ENCODE results near the gene SLC39A2. TPM values are rescaled to one million over a fixed set of nuclear protein-coding genes. Genes with fewer than 3 reads are reported as not detected.
"Not testable (repeated sequence)": the region's sequence is repeated elsewhere in the genome, so short reads cannot be mapped to it uniquely, and the experiment has no call there.

SLC39A2 gene, protein sequence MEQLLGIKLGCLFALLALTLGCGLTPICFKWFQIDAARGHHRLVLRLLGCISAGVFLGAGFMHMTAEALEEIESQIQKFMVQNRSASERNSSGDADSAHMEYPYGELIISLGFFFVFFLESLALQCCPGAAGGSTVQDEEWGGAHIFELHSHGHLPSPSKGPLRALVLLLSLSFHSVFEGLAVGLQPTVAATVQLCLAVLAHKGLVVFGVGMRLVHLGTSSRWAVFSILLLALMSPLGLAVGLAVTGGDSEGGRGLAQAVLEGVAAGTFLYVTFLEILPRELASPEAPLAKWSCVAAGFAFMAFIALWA
- total RNA-seq: not detected

GRCh38 chr14:20998674-20999366, at the start of gene SLC39A2:
Gene SLC39A2 (plus strand): TSS chr14:20999293. CDS start chr14:20999447, 154 bp downstream.
- Histone ChIP-seq H3K4me1 (no peaks in the 10 kb centered on the region), H3K27ac (no peak within 1 kb of the TSS), H3K36me3 (peaks cover 0 to 37% of the 10 kb centered on the region in 2 donors), H3K27me3 (no peaks in the 10 kb centered on the region), H3K9me3 (no peaks in the 10 kb centered on the region), H3K4me3 (no peak within 1 kb of the TSS)
- ATAC-seq: peak; percentile 19 to 67
- peak in 1 of 2 donors; percentile 62 for DNase-seq
- in situ Hi-C loops (cut with MboI; ENCODE audit: low sequenced_read_pairs in 4 of 4): loop anchor here in 2 of 4 donors (25.0 kb wide), 1 partner anchor 662 kb away; the partner anchor contains the start of genes CCNB1IP1 (in 2 of the 2) and PARP2 (in 2 of the 2)
- intact Hi-C loops (cut with DNase I; ENCODE audit: low total_unique reads): loop anchor here (10.0 kb wide), 1 partner anchor 216 kb away; no protein-coding TSS in a partner anchor
- TF ChIP-seq, protein P1, sequence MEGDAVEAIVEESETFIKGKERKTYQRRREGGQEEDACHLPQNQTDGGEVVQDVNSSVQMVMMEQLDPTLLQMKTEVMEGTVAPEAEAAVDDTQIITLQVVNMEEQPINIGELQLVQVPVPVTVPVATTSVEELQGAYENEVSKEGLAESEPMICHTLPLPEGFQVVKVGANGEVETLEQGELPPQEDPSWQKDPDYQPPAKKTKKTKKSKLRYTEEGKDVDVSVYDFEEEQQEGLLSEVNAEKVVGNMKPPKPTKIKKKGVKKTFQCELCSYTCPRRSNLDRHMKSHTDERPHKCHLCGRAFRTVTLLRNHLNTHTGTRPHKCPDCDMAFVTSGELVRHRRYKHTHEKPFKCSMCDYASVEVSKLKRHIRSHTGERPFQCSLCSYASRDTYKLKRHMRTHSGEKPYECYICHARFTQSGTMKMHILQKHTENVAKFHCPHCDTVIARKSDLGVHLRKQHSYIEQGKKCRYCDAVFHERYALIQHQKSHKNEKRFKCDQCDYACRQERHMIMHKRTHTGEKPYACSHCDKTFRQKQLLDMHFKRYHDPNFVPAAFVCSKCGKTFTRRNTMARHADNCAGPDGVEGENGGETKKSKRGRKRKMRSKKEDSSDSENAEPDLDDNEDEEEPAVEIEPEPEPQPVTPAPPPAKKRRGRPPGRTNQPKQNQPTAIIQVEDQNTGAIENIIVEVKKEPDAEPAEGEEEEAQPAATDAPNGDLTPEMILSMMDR (IDR thresholded peaks at IDR 0.05 in 4 of 5, conservative IDR thresholded peaks at IDR 0.05 in 1 of 5): no peak
- TF ChIP-seq POLR2A (IDR thresholded peaks at IDR 0.05): no peak

- in situ Hi-C loops (cut with MboI; ENCODE audit: low sequenced_read_pairs in 4 of 4): loop anchor here in 1 of 4 donors (25.0 kb wide), 1 partner anchor 93 kb away; no protein-coding TSS in a partner anchor
- H3K27ac ChIP-seq; H3K4me1 ChIP-seq; H3K9me3 ChIP-seq; intact Hi-C loops (cut with DNase I; ENCODE audit: low total_unique reads); H3K36me3 ChIP-seq; H3K4me3 ChIP-seq; DNase-seq; H3K27me3 ChIP-seq: not testable (repeated sequence)
- ATAC-seq: peak in 1 of 2 donors; percentile 46
Observed at GRCh38 chr14:20954736-20955537, 44.2 kb upstream of the SLC39A2 start, which contains the start of gene RNASE2. Gene RNASE2 (plus strand): TSS chr14:20955487. CDS start chr14:20955772, 285 bp downstream.

DNA sequence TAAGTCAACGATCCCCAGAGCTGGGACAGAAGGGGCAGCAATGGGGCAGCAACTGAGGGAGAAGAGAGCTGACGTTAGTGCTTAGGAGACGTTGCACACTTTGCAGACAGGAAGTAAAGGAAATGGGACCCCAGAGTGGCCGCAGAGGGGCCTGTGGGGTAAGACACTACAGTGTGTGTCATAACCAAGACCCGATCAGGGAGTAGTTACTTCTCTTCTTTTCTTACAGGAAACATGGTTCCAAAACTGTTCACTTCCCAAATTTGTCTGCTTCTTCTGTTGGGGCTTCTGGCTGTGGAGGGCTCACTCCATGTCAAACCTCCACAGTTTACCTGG, 43.6 kb upstream of the SLC39A2 start:
- H3K4me3 ChIP-seq, H3K9me3 ChIP-seq: not testable (repeated sequence)
- in situ Hi-C loops (cut with MboI; ENCODE audit: low sequenced_read_pairs in 4 of 4): loop anchor here in 1 of 4 donors (25.0 kb wide), 1 partner anchor 93 kb away; no protein-coding TSS in a partner anchor

DNA sequence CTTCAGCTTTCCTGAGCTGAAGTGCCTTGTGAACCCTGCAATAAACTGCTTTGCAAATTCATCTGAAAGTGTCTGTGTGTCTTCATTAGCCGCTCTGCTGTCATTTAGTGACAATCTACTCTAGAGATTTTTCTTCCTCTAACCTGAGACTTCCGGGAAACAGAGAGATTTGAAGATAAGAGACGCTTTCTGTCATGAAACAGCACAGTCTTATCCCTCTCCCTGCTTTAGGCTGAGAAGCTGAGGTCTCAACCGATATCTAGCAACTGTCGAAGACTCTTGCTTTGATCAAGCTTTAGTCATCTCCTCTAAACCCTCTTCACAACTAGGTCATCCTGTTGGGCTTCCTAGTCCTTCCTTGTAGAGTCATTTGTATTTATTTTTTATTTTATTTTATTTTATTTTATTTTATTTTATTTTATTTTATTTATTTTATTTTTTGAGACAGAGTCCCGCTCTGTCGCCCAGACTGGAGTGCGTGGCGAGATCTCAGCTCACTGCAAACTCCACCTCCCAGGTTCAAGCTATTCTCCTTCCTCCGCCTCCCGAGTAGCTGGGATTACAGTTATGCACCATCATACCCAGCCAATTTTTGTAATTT, 42.6 kb upstream of the SLC39A2 start:
- Histone ChIP-seq H3K36me3 (no peaks in the 10 kb centered on the region), H3K27me3 (peaks cover 0 to 5% (median 0%) of the 10 kb centered on the region in 3 donors), H3K9me3 (no peaks in the 10 kb centered on the region), H3K4me3 (no peak overlapping the region), H3K27ac (no peak overlapping the region), H3K4me1 (no peaks in the 10 kb centered on the region)
- TF ChIP-seq, protein P1 (IDR thresholded peaks at IDR 0.05 in 4 of 5, conservative IDR thresholded peaks at IDR 0.05 in 1 of 5): no peak
- TF ChIP-seq POLR2A (IDR thresholded peaks at IDR 0.05): no peak
- DNase-seq (no peak), ATAC-seq (no peak)
- in situ Hi-C loops (cut with MboI; ENCODE audit: low sequenced_read_pairs in 4 of 4) (loop anchor here in 1 of 4 donors (25.0 kb wide), 1 partner anchor 94 kb away; no protein-coding TSS in a partner anchor), intact Hi-C loops (cut with DNase I; ENCODE audit: low total_unique reads) (no loop called here)

More for the DNA sequence above, 43.6 kb upstream of the SLC39A2 start:
- ATAC-seq; intact Hi-C loops (cut with DNase I; ENCODE audit: low total_unique reads); DNase-seq; H3K27ac ChIP-seq; H3K36me3 ChIP-seq; H3K4me1 ChIP-seq; H3K27me3 ChIP-seq: not testable (repeated sequence)

DNA sequence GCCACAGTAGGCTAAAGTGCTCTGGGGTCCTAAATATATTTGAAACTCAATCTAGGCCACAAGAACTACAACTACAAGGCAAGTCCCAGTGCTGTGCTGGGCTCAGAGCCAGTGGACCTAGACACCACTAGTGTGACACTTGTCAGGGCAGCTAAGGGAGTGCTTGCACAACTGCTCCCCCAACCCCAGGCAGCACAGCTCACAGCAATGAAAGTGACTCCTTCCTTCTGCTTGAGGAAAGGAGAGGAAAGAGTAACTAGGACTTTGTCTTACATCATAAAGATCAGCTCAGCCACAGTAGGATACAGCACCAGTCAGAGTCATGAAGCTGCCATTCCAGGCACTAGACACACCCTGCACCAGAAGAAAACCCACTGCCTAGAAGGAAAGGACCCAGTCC, 40.1 kb upstream of the SLC39A2 start:
- in situ Hi-C loops (cut with MboI; ENCODE audit: low sequenced_read_pairs in 4 of 4): loop anchor here in 1 of 4 donors (25.0 kb wide), 1 partner anchor 97 kb away; no protein-coding TSS in a partner anchor
- H3K4me3 ChIP-seq; ATAC-seq; H3K9me3 ChIP-seq; H3K4me1 ChIP-seq; H3K36me3 ChIP-seq; DNase-seq; H3K27ac ChIP-seq; intact Hi-C loops (cut with DNase I; ENCODE audit: low total_unique reads); H3K27me3 ChIP-seq: not testable (repeated sequence)
